T-helper 2 cell treated with Interferon-gamma antibody and Interleukin-4, amounts not matched to agents 5 μg/mL and 100 μg/mL, for 36 hours (primary cell): ENCODE results near the gene FKBP3.
"Not testable (repeated sequence)": the region's sequence is repeated elsewhere in the genome, so short reads cannot be mapped to it uniquely, and the experiment has no call there.

Experiments
- DNase-seq: peaks from one replicate; pipeline ENCODE4 v3.0.0; 2021; ENCODE audit warnings: low spot score
- H3K27ac Mint-ChIP-seq: one replicate; pipeline ENCODE4 v1.8.0; 2021; ENCODE audit warnings: mild to moderate bottlenecking, mixed read lengths
- H3K27me3 Mint-ChIP-seq: one replicate; pipeline ENCODE4 v1.8.0; 2021; ENCODE audit warnings: low read depth, mixed read lengths
- H3K36me3 Mint-ChIP-seq: one replicate; pipeline ENCODE4 v1.8.0; 2021; ENCODE audit warnings: low read depth, mixed read lengths
- H3K4me1 Mint-ChIP-seq: one replicate; pipeline ENCODE4 v1.8.0; 2021; ENCODE audit warnings: low read depth, mixed read lengths
- H3K4me3 Mint-ChIP-seq: one replicate; pipeline ENCODE4 v1.8.0; 2022; ENCODE audit warnings: mild to moderate bottlenecking, moderate library complexity, mixed read lengths
- H3K9me3 Mint-ChIP-seq: one replicate; pipeline ENCODE4 v1.8.0; 2021; ENCODE audit warnings: mixed read lengths

The FKBP3 gene

DNA sequence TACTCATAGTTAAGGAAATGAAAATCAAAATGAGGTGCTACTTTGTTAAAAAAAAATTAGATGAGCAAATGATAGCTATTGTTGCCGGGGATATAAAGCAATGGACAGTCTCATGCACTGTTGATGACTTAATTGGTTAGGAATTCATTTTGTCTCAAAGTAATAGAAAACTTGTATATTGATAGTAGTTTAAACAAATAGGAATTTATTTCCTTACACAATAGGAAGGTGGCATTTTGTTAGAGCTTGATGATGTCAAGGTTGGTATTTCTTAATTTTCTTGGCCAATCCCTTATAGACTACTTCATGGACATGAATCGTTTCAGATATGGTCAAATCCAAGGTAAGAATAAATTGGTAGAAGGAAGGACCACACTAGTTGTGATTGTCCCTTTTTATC, 42.6 kb downstream of the FKBP3 start:
- Mint-ChIP-seq H3K4me3 (no peak overlapping the region), H3K27ac (no peak overlapping the region), H3K4me1 (peaks cover 34% of the 10 kb centered on the region), H3K9me3 (no peaks in the 10 kb centered on the region), H3K36me3 (peaks cover 35% of the 10 kb centered on the region), H3K27me3 (no peaks in the 10 kb centered on the region)
- no peak for DNase-seq

- no peaks in the 10 kb centered on the region for H3K27me3 Mint-ChIP-seq
- H3K9me3 Mint-ChIP-seq = no peaks in the 10 kb centered on the region
- peaks cover 50% of the 10 kb centered on the region for H3K4me1 Mint-ChIP-seq
- no peak overlapping the region for H3K4me3 Mint-ChIP-seq
- peaks cover 28% of the 10 kb centered on the region for H3K36me3 Mint-ChIP-seq
- peak; percentile 29 for DNase-seq
- H3K27ac Mint-ChIP-seq = peak overlapping the region; percentile 39
Observed at GRCh38 chr14:45089813-45090212, 44.5 kb downstream of the FKBP3 start.

- H3K27me3 Mint-ChIP-seq = no peaks in the 10 kb centered on the region
- peak overlapping the region; percentile 98 for H3K4me3 Mint-ChIP-seq
- H3K27ac Mint-ChIP-seq = peak overlapping the region; percentile 96
- peaks cover 10% of the 10 kb centered on the region for H3K36me3 Mint-ChIP-seq
- no peak for DNase-seq
- peaks cover 46% of the 10 kb centered on the region for H3K4me1 Mint-ChIP-seq
- H3K9me3 Mint-ChIP-seq = no peaks in the 10 kb centered on the region
Observed at GRCh38 chr14:45084946-45085346, 49.3 kb downstream of the FKBP3 start.

DNA sequence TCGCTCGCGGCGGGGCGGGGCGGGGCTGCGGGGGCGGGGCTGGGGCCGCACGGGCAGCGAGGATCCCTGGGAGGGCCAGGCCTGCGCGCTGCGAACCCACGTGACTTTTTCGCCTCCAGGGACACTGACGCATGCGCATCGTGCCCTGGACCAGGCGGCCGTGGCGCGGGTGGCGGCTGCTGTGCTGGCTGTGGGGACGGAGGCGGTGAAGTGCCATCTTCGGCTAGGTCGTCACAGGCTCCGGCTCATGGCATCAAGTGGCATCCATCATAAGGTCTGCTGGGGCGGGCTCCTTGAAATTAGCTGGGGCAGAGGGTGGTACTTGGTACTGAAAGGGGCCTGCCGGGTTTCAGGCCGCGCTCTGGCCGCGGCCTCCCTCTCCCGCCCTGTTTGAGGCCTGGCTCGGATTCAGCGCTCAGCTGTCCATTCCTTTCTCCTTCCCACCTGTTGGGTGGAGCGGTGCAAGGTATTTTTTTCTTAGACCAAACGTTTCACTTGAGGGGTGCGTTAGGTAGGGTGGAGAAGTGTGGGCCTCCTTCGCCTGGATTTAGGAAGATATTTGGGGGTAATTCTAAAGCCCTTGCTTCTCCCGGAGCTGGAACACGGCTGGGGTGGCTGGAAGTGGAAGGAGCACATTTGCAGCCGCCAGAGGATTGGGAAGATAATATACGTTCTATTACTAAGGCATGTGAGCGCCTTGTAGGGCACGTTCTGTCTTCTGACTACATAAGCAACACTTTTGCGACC, 50.1 kb downstream of the FKBP3 start, which contains the start of gene PRPF39:
Gene PRPF39, plus strand, starts transcription at position 141 of the 747 bp plus-strand sequence. CDS start 11,124 bp downstream, outside the sequence.
- Mint-ChIP-seq H3K27me3 (no peaks in the 10 kb centered on the region), H3K27ac (peak within 1 kb of the TSS; percentile 96), H3K4me3 (peak within 1 kb of the TSS; percentile 98), H3K4me1 (peaks cover 38% of the 10 kb centered on the region), H3K9me3 (no peaks in the 10 kb centered on the region), H3K36me3 (peaks cover 10% of the 10 kb centered on the region)
- peak; percentile 96 for DNase-seq

GRCh38 chr14:45083617-45083975, 50.7 kb downstream of the FKBP3 start:
- no peak for DNase-seq
- H3K4me3 Mint-ChIP-seq = peak overlapping the region; percentile 98
- H3K4me1 Mint-ChIP-seq = peaks cover 35% of the 10 kb centered on the region
- H3K27ac Mint-ChIP-seq = peak overlapping the region; percentile 46
- no peaks in the 10 kb centered on the region for H3K9me3 Mint-ChIP-seq
- H3K27me3 Mint-ChIP-seq = no peaks in the 10 kb centered on the region
- H3K36me3 Mint-ChIP-seq = peaks cover 10% of the 10 kb centered on the region

- H3K36me3 Mint-ChIP-seq = peaks cover 10% of the 10 kb centered on the region
- H3K4me3 Mint-ChIP-seq = peak overlapping the region; percentile 2
- H3K27me3 Mint-ChIP-seq = no peaks in the 10 kb centered on the region
- H3K9me3 Mint-ChIP-seq = no peaks in the 10 kb centered on the region
- H3K4me1 Mint-ChIP-seq = peaks cover 26% of the 10 kb centered on the region
- no peak for DNase-seq
- H3K27ac Mint-ChIP-seq = no peak overlapping the region
Observed at GRCh38 chr14:45082420-45082819, 51.9 kb downstream of the FKBP3 start.

DNA sequence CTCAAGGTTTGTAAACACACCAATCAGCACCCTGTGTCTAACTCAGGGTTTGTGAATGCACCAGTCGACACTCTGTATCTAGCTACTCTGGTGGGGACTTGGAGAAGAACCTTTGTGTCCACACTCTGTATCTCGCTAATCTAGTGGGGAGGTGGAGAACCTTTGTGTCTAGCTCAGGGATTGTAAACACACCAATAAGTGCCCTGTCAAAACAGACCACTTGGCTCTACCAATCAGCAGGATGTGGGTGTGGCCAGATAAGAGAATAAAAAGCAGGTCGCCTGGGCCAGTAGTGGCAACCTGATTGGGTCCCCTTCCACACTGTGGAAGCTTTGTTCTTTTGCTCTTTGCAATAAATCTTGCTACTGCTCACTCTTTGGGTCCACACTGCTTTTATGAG, 53.2 kb downstream of the FKBP3 start:
- H3K4me1 Mint-ChIP-seq = peaks cover 15% of the 10 kb centered on the region
- not testable (repeated sequence) for H3K27ac Mint-ChIP-seq

DNA sequence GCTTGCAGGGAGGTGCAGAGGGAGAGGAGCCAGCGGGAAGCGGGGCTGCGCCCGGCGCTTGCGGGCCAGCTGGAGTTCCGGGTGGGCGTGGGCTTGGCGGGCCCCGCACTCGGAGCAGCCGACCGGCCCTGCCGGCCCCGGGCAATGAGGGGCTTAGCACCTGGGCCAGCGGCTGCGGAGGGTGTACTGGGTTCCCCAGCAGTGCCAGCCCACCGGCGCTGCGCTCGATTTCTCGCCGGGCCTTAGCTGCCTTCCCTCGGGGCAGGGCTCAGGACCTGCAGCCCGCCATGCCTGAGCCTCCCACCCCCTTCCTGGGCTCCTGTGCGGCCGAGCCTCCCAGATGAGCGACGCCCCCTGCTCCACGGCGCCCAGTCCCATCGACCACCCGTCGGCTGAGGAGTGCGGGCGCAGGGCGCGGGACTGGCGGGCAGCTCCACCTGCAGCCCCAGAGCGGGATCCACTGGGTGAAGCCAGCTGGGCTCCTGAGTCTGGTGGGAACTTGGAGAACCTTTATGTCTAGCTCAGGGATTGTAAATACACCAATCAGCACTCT, 53.8 kb downstream of the FKBP3 start:
- not testable (repeated sequence) for H3K9me3 Mint-ChIP-seq, DNase-seq, H3K27me3 Mint-ChIP-seq, H3K27ac Mint-ChIP-seq, H3K4me3 Mint-ChIP-seq, H3K36me3 Mint-ChIP-seq
- peaks cover 11% of the 10 kb centered on the region for H3K4me1 Mint-ChIP-seq

More for the DNA sequence above, 53.2 kb downstream of the FKBP3 start:
- H3K4me3 Mint-ChIP-seq, H3K9me3 Mint-ChIP-seq, DNase-seq, H3K27me3 Mint-ChIP-seq, H3K36me3 Mint-ChIP-seq: not testable (repeated sequence)

DNA sequence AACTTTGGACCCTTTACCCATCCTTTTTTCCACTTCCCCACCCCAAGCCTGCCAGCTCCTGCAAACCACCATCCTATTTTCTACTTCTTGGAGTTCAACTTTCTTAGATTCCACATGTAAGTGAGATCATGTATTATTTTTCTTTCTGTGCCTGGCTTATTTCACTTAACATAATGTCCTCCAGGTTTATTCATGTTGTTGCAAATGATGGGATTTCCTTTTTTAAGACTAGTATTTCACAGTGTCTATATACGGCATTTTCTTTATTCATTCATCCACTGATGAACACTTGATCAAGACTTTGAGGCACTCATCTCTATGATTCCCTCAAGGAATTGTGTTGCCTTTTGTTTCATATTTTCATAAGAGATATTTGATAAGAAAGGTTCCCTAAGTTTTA, 56.0 kb downstream of the FKBP3 start:
- Mint-ChIP-seq H3K36me3 (no peaks in the 10 kb centered on the region), H3K27me3 (no peaks in the 10 kb centered on the region), H3K9me3 (no peaks in the 10 kb centered on the region), H3K27ac (no peak overlapping the region), H3K4me3 (no peak overlapping the region), H3K4me1 (peaks cover 3% of the 10 kb centered on the region)
- DNase-seq = no peak

DNA sequence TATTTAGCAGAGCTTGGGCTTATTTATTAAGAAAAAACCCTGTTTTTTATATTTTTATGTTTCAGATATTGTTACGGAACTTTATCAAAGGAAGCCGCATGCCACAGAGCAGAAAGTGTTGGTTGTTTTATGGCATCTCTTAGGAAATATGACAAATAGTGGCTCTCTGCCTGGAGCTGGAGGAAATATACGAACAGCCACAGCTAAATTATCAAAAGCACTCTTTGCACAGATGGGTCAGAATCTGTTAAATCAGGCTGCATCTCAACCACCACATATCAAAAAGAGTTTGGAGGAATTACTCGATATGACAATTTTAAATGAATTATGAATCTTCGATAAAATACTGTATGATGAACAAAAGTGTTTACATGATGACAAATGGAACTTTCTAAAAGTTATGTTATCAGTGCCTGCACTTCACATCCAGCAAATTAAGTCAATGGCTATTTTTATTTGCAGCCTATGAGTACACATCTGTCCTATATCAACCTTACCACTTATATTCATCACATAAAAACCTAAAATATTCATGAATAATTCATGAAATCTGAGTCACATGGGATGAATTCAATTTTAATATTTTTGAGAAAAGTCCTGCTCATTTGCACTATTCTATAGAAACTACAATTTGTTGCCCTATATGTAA, 60.9 kb downstream of the FKBP3 start:
- no peak overlapping the region for H3K27ac Mint-ChIP-seq
- H3K27me3 Mint-ChIP-seq = no peaks in the 10 kb centered on the region
- no peak for DNase-seq
- no peak overlapping the region for H3K4me3 Mint-ChIP-seq
- H3K4me1 Mint-ChIP-seq = peaks cover 2% of the 10 kb centered on the region
- H3K36me3 Mint-ChIP-seq = peaks cover 2% of the 10 kb centered on the region
- H3K9me3 Mint-ChIP-seq = no peaks in the 10 kb centered on the region

GRCh38 chr14:45072126-45072525, 62.2 kb downstream of the FKBP3 start:
- Mint-ChIP-seq H3K36me3 (peaks cover 2% of the 10 kb centered on the region), H3K4me3 (no peak overlapping the region), H3K4me1 (peaks cover 9% of the 10 kb centered on the region), H3K27me3 (no peaks in the 10 kb centered on the region), H3K27ac (no peak overlapping the region), H3K9me3 (no peaks in the 10 kb centered on the region)
- no peak for DNase-seq

DNA sequence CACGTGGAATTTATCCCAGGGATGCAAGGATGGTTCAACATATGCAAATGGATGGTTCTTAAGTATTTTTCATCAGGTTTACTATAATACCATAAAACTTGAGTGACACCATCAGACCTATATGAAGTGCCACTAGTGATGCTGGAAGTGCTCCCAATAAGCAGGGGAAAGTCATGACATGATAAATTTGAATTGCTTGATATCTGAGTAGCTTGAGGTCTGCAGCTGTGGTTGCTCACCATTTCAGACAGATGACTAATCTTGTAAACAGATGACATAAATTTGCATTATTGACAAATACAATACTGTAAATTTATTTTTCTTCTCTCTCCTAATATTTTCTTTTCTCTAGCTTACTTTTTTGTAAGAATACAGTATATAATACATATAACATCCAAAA, 64.1 kb downstream of the FKBP3 start:
- H3K27me3 Mint-ChIP-seq = no peaks in the 10 kb centered on the region
- DNase-seq = no peak
- H3K36me3 Mint-ChIP-seq = peaks cover 2% of the 10 kb centered on the region
- H3K4me3 Mint-ChIP-seq = no peak overlapping the region
- H3K4me1 Mint-ChIP-seq = peaks cover 10% of the 10 kb centered on the region
- H3K27ac Mint-ChIP-seq = no peak overlapping the region
- no peaks in the 10 kb centered on the region for H3K9me3 Mint-ChIP-seq

DNA sequence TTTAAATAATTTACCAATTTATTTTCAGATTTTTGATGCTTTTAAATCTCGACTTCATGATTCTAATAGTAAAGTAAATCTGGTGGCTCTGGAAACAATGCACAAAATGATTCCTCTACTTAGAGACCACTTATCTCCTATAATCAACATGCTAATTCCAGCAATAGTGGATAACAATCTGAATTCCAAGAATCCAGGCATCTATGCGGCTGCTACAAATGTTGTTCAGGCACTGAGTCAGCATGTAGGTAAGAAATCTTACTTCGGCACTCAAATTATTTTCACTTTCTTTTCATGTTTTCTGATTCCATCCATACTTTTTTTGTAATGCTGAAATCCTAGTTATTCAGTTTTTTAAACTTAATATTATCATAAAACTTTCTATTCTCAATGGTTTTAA, 65.9 kb downstream of the FKBP3 start:
- Mint-ChIP-seq H3K27me3 (no peaks in the 10 kb centered on the region), H3K4me3 (no peak overlapping the region), H3K4me1 (peaks cover 13% of the 10 kb centered on the region), H3K36me3 (peaks cover 6% of the 10 kb centered on the region), H3K27ac (no peak overlapping the region), H3K9me3 (no peaks in the 10 kb centered on the region)
- DNase-seq = no peak

DNA sequence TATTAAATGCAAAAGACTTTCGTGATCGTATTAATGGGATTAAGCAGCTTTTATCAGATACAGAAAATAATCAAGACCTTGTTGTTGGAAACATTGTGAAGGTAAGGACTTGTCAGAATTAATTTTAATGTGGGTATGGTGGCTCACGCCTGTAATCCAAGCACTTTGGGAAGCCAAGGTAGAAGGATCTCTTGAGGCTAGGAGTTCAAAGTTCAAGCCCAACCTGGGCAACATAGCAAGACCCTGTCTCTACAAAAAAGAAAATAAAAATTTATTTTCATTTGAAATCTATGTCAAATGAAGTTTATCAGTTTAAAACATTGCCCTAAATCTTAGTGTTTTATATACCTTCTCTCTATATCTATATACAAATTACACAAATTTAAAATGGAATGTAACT, 67.6 kb downstream of the FKBP3 start:
- no peak for DNase-seq
- Mint-ChIP-seq H3K27me3 (no peaks in the 10 kb centered on the region), H3K9me3 (no peaks in the 10 kb centered on the region), H3K4me1 (peaks cover 13% of the 10 kb centered on the region), H3K36me3 (peaks cover 6% of the 10 kb centered on the region), H3K27ac (no peak overlapping the region), H3K4me3 (no peak overlapping the region)
